Uterus (tissue), 4 donors: ENCODE measurements around the gene LRRC74A. TPM values are rescaled to one million over a fixed set of nuclear protein-coding genes. Genes with fewer than 3 reads are reported as not detected.

Source experiments
- DNase-seq, 2 donors: peaks; one replicate each; pipeline ENCODE4 v3.0.0-alpha.2; 2019 to 2020
- H3K27ac ChIP-seq, 2 donors: fragments of 200-600 bp; sonication (generic); 1 replicate in 1 of 2; 2 replicates in 1 of 2; pipeline ENCODE4 v1.5.1; 2016 to 2018
- H3K27me3 ChIP-seq, 2 donors: fragments of 200-600 bp; sonication (generic); one replicate each; pipeline ENCODE4 v1.5.1; 2018 to 2019; ENCODE audit warnings: control low read depth in 1 of 2
- H3K36me3 ChIP-seq, 2 donors: fragments of 200-600 bp; sonication (generic); one replicate each; pipeline ENCODE4 v1.5.1; 2019; ENCODE audit warnings: control low read depth in 1 of 2
- H3K4me1 ChIP-seq, 2 donors: fragments of 200-600 bp; sonication (generic); one replicate each; pipeline ENCODE4 v1.5.1; 2018 to 2019; ENCODE audit warnings: control low read depth in 1 of 2
- H3K4me3 ChIP-seq, 2 donors: fragments of 200-600 bp; sonication (generic); 1 replicate in 1 of 2; 2 replicates in 1 of 2; pipeline ENCODE4 v1.5.1; 2018 to 2019; ENCODE audit warnings: mild to moderate bottlenecking in 1 of 2
- H3K9me3 ChIP-seq, 2 donors: fragments of 200-600 bp; sonication (generic); one replicate each; pipeline ENCODE4 v1.5.1; 2019; ENCODE audit warnings: control low read depth in 1 of 2
- POLR2A ChIP-seq, 2 donors: fragments of 450-650 bp; IDR thresholded peaks; one replicate each; pipeline ENCODE4 v1.6.1; 2016; ENCODE audit warnings: antibody characterized with exemption in 2 of 2, mild to moderate bottlenecking in 1 of 2, moderate library complexity in 1 of 2
- intact Hi-C: fragments of 100-400 bp; cut with DNase I; formaldehyde crosslinking; loops from one replicate; pipeline ENCODE4 v1.15.1; 2023; ENCODE audit warnings: low total_unique reads
- total RNA-seq, 4 donors: library from RNA; depleted of rRNA in 3 of 4; stranded (reverse); fragments of >200 nt in 3 of 4; gene quantifications; one replicate each; pipeline versions ENCODE4 v1.1.0 to v1.2.4, GENCODE V29; 2014 to 2023
- TF ChIP-seq, protein P1 (sequence below), 4 experiments: fragments of 200-600 bp in 2 of 4; fragments of 450-650 bp in 2 of 4; sonication (generic) in 2 of 4; IDR thresholded peaks; one replicate each; pipeline ENCODE4 v1.5.1; 2016 to 2019; ENCODE audit warnings: antibody characterized with exemption in 4 of 4, mild to moderate bottlenecking in 2 of 4, moderate library complexity in 1 of 4
- donor health status: DM: yes; HTN: yes; CAD: no.

The LRRC74A gene
- total RNA-seq, 4 donors from 2014 or later: not detected

- no peak overlapping the region for H3K4me3 ChIP-seq
- no peaks in the 10 kb centered on the region for H3K36me3 ChIP-seq
- H3K9me3 ChIP-seq: no peaks in the 10 kb centered on the region
- no peak for DNase-seq
- peaks cover 0 to 16% of the 10 kb centered on the region in 2 donors for H3K4me1 ChIP-seq
- H3K27ac ChIP-seq: peak overlapping the region in 1 of 2 donors; percentile 10
- intact Hi-C loops: no loop called here
- TF ChIP-seq POLR2A (IDR thresholded peaks at IDR 0.05): no peak
- TF ChIP-seq, protein P1, sequence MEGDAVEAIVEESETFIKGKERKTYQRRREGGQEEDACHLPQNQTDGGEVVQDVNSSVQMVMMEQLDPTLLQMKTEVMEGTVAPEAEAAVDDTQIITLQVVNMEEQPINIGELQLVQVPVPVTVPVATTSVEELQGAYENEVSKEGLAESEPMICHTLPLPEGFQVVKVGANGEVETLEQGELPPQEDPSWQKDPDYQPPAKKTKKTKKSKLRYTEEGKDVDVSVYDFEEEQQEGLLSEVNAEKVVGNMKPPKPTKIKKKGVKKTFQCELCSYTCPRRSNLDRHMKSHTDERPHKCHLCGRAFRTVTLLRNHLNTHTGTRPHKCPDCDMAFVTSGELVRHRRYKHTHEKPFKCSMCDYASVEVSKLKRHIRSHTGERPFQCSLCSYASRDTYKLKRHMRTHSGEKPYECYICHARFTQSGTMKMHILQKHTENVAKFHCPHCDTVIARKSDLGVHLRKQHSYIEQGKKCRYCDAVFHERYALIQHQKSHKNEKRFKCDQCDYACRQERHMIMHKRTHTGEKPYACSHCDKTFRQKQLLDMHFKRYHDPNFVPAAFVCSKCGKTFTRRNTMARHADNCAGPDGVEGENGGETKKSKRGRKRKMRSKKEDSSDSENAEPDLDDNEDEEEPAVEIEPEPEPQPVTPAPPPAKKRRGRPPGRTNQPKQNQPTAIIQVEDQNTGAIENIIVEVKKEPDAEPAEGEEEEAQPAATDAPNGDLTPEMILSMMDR (IDR thresholded peaks at IDR 0.05): no peak
- H3K27me3 ChIP-seq: no peaks in the 10 kb centered on the region
These were observed 76.4 kb downstream of the LRRC74A start for GRCh38 chr14:76902591-76902990.

DNA sequence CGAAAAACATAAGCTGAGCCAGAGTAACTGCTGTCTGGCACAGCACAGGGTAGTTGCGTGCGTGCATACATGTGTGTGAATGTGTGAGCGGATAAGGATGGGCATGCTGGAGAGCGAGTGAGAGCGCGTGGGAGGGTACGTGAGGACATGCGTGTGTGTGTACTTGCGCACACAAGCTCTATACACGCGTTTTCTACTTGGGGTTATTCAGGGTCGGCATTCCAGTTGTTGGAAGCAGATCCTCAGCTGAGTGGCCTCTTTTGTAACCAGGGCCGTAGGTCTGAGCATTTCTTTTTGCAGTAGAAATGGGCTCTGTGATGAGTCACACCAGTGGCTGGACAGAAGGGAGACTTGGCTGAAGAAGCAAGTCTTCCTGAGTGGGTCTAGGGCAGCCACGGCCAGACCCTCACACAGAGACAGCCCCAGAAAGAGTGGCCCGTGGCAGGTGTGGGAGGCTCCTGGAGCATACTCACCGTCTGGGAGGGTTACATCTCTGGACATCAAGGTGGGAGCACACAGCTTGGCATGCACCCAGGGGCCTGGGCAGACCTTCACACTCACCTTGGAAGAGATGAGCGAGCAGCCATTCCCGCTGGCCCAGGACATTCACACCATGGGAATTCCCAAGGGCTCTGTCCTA is 78.0 kb downstream of the LRRC74A start:
- intact Hi-C loops: no loop called here
- peaks cover 0 to 16% of the 10 kb centered on the region in 2 donors for H3K4me1 ChIP-seq
- H3K4me3 ChIP-seq: no peak overlapping the region
- H3K9me3 ChIP-seq: no peaks in the 10 kb centered on the region
- no peak for TF ChIP-seq POLR2A (IDR thresholded peaks at IDR 0.05)
- TF ChIP-seq, protein P1 (IDR thresholded peaks at IDR 0.05): no peak
- peak; percentile 64 to 72 for DNase-seq
- H3K27ac ChIP-seq: peak overlapping the region; percentile 55 to 66
- H3K27me3 ChIP-seq: no peaks in the 10 kb centered on the region
- H3K36me3 ChIP-seq: no peaks in the 10 kb centered on the region

GRCh38 chr14:76904740-76905569 is 78.7 kb downstream of the LRRC74A start:
- H3K27ac ChIP-seq: peak overlapping the region; percentile 55 to 66
- peaks cover 0 to 16% of the 10 kb centered on the region in 2 donors for H3K4me1 ChIP-seq
- no peaks in the 10 kb centered on the region for H3K9me3 ChIP-seq
- no peaks in the 10 kb centered on the region for H3K36me3 ChIP-seq
- intact Hi-C loops: no loop called here
- DNase-seq: peak; percentile 59 to 71
- TF ChIP-seq POLR2A (IDR thresholded peaks at IDR 0.05): no peak
- TF ChIP-seq, protein P1 (IDR thresholded peaks at IDR 0.05): no peak
- no peaks in the 10 kb centered on the region for H3K27me3 ChIP-seq
- H3K4me3 ChIP-seq: no peak overlapping the region

DNA sequence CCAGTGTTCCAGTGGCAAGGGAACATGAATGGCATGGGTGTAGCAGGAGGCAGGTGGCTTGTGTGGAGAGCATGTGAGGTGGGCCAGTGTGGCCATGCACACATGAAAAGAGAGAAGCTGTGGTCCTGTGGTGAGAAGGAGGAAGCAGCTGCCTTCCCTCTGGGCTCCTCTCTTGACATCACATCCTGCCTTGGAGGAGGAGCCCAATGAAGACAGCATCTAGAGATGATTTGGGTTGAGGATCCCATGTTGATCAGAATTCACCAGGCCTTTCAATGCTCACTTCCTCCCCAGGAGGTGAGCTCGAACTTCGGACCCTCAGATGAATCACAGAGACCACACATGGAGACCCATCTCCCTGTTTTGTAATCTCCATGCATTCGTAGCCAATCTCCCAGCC is 82.6 kb downstream of the LRRC74A start:
- intact Hi-C loops: no loop called here

More for the DNA sequence above, 82.6 kb downstream of the LRRC74A start:
- TF ChIP-seq, protein P1 (IDR thresholded peaks at IDR 0.05): no peak
- TF ChIP-seq POLR2A (IDR thresholded peaks at IDR 0.05): no peak
- DNase-seq: no peak
- Histone ChIP-seq H3K27ac (no peak overlapping the region), H3K9me3 (no peaks in the 10 kb centered on the region), H3K4me1 (peaks cover 0 to 16% of the 10 kb centered on the region in 2 donors), H3K27me3 (no peaks in the 10 kb centered on the region), H3K4me3 (no peak overlapping the region), H3K36me3 (no peaks in the 10 kb centered on the region)
